ENCODE data around the gene EID1. TPM values are rescaled to one million over a fixed set of nuclear protein-coding genes. Genes with fewer than 3 reads are reported as not detected.

Gene EID1, protein sequence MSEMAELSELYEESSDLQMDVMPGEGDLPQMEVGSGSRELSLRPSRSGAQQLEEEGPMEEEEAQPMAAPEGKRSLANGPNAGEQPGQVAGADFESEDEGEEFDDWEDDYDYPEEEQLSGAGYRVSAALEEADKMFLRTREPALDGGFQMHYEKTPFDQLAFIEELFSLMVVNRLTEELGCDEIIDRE
- total RNA-seq (2022; extraction: Qiagen RNA extraction), result 101 to 158 TPM (median 106 TPM) in 5 replicates

DNA sequence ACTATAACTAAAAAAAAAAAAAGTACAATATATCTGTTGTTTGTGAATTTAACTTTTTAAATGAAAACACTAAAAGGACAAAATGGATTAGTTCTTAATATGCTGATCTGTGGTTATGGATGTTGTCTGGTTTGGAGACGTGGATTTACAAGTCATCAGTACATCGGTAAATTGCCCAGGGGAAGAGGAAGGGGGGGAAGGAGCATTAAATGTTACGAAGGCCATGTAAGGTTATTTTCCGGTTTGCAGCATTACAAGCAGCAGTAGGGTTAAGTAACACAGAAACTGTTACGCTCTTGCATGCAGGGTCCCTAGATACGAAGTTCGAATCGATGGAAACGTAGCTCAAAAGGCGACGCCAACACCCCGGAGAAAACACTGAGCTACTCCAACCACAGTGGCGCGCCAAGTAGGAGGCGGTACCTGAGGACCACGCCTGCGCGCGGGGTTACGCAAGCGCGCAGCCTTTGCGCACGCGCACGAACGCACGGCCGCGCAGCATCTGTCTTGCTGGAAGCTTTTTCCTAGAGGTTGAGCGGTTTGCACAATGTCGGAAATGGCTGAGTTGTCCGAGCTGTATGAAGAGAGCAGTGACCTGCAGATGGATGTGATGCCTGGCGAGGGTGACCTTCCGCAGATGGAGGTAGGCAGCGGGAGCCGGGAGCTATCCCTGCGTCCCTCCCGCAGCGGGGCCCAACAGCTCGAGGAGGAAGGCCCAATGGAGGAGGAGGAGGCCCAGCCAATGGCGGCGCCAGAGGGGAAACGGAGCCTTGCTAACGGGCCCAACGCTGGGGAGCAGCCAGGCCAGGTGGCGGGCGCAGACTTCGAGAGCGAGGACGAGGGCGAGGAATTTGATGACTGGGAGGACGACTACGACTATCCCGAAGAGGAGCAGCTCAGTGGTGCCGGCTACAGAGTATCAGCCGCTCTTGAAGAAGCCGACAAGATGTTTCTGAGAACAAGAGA, at the start of gene EID1:
EID1 (plus strand) TSS at position 505 of the 966 bp plus-strand sequence; CDS start at position 548, 43 bp downstream.

Other genes starting within 250 kb of the EID1 start
- 5.6 to 8.7 TPM (median 6.7 TPM) in 5 replicates for gene FBN1, start 232.4 kb upstream of the EID1 start, total RNA-seq (2022; extraction: Qiagen RNA extraction)
- 2.5 to 7.8 TPM (median 3.9 TPM) in 5 replicates for gene CEP152, start 67.1 kb upstream of the EID1 start, total RNA-seq (2022; extraction: Qiagen RNA extraction)
- gene SHC4, start 85.8 kb downstream of the EID1 start, total RNA-seq (2022; extraction: Qiagen RNA extraction), result 0.60 to 0.93 TPM (median 0.86 TPM) in 5 replicates
- 5.3 to 10.8 TPM (median 7.9 TPM) in 5 replicates for gene SECISBP2L, start 168.3 kb downstream of the EID1 start, total RNA-seq (2022; extraction: Qiagen RNA extraction)

Data from A549 treated with Hydrocortisone at 1 μM for 4 hours (cell line).